Cardiac muscle cell (in vitro differentiated cells and primary cell): ENCODE measurements around the gene TBC1D9. TPM values are rescaled to one million over a fixed set of nuclear protein-coding genes. Genes with fewer than 3 reads are reported as not detected.

Experiments
- DNase-seq, 2 donors: peaks; one replicate each; pipeline versions ENCODE4 v3.0.0 to v3.0.0-alpha.2; 2010 to 2017; ENCODE audit warnings: low read depth in 1 of 2, low spot score in 1 of 2
- H3K27ac ChIP-seq: fragments of 200-600 bp; sonication (generic); 2 replicates; pipeline ENCODE4 v1.5.1; 2016
- H3K27me3 ChIP-seq: fragments of 200-600 bp; sonication (generic); 2 replicates; pipeline ENCODE4 v1.6.0; 2016; ENCODE audit warnings: control low read depth
- H3K36me3 ChIP-seq: fragments of 200-600 bp; sonication (generic); 2 replicates; pipeline ENCODE4 v1.5.1; 2016; ENCODE audit warnings: control low read depth
- H3K4me1 ChIP-seq: fragments of 200-600 bp; sonication (generic); 2 replicates; pipeline ENCODE4 v1.8.1; 2017; ENCODE audit warnings: low read depth, mild to moderate bottlenecking, mixed run types
- H3K4me3 ChIP-seq: fragments of 200-600 bp; sonication (generic); 2 replicates; pipeline ENCODE4 v1.5.1; 2016; ENCODE audit warnings: mild to moderate bottlenecking
- H3K9me3 ChIP-seq: fragments of 200-600 bp; sonication (generic); 2 replicates; pipeline ENCODE4 v1.5.1; 2017; ENCODE audit warnings: low read depth, mild to moderate bottlenecking, control low read depth
- polyA plus RNA-seq: library from polyadenylated mRNA; unstranded; fragments of >200 nt; fragmentation: Nextera tagmentation; extraction: Ambion mirVana; gene quantifications from 2 replicates; pipeline ENCODE4 v1.2.1, GENCODE V29; 2016
- total RNA-seq: library from RNA; depleted of rRNA; stranded (reverse); fragments of >200 nt; gene quantifications from 2 replicates; pipeline ENCODE4 v1.2.3, GENCODE V29; 2016
- TF ChIP-seq, protein P1 (sequence below): IDR thresholded peaks from 2 replicates; pipeline ENCODE4 v1.5.1; 2012; ENCODE audit warnings: low read depth, mild to moderate bottlenecking, low read length

TBC1D9 gene
- total RNA-seq (4.9 and 5.2 TPM in 2 replicates), polyA plus RNA-seq (1.9 and 3.4 TPM in 2 replicates)

DNA sequence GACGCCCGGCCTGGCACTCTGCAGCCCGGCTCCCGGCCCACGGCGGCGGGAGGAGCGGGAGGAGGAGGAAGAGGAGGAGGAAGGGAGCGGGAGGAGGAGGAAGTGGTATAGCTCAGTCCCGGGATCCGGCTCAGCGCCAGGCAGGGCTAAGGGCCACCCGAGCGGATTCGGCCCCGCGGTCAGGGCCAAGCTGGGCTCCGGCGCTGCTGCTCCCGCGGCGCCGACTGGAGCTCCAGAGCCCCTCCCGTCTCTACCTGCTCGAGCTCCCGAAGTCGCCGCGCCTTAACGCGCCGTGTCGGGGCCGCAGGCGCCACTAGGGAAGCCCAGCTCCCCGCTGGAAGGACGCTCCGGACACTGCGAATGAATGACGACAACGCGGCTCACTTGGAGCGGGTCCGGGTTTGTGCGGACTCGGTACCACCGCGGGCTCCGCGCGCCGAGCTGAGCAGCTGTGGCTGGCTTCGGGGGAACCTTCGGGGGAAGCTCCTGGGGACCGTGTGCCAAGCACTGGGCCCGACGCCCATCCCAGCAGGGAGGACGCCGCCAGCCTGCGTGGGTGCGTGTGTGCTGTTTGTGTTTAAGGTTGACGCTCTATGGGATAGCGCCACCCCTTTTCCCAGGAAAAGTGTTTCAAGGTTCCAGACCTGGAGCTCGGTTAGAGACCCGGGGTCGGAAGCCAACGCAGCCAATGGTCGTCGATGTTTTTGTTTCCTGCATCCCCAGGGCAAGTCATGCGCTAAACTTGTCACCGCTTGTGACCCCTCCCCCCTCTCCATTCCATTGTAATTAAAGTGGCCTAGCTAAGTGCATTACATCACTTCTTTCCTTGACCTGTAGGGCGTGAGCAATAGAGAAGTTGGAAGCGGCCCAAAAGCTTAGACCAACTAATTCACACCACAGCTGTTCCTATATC is at the start of gene TBC1D9:
Gene TBC1D9, minus strand, starts transcription at position 67 of the 913 bp plus-strand sequence. CDS start 340 bp downstream, outside the sequence.
- Histone ChIP-seq H3K27me3 (no peaks in the 10 kb centered on the region), H3K27ac (peak within 1 kb of the TSS; percentile 82)

DNA sequence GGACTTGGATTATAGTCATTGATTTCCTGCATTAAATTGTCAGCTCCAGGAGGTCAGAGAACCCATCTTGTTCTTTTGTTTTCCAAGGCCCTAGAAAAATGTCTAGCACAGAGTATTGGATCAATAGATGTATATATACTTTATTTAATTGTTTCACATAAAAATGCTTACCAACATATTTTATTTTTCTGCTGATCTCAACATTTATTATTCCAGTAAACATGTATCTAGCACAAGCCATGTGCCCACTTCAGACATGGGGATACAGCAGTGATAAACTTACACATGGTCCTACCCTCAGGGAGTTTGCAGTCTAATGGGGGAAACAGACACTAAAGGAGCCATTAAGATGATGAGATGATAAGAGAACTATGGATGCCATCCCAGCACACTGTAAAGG is 49.1 kb upstream of the TBC1D9 start:
- TF ChIP-seq, protein P1, sequence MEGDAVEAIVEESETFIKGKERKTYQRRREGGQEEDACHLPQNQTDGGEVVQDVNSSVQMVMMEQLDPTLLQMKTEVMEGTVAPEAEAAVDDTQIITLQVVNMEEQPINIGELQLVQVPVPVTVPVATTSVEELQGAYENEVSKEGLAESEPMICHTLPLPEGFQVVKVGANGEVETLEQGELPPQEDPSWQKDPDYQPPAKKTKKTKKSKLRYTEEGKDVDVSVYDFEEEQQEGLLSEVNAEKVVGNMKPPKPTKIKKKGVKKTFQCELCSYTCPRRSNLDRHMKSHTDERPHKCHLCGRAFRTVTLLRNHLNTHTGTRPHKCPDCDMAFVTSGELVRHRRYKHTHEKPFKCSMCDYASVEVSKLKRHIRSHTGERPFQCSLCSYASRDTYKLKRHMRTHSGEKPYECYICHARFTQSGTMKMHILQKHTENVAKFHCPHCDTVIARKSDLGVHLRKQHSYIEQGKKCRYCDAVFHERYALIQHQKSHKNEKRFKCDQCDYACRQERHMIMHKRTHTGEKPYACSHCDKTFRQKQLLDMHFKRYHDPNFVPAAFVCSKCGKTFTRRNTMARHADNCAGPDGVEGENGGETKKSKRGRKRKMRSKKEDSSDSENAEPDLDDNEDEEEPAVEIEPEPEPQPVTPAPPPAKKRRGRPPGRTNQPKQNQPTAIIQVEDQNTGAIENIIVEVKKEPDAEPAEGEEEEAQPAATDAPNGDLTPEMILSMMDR, result no peak
- no peaks in the 10 kb centered on the region for H3K36me3 ChIP-seq
- H3K4me3 ChIP-seq, result no peak overlapping the region
- no peaks in the 10 kb centered on the region for H3K27me3 ChIP-seq
- H3K27ac ChIP-seq, result no peak overlapping the region
- H3K9me3 ChIP-seq, result no peaks in the 10 kb centered on the region
- DNase-seq, result no peak
- no peaks in the 10 kb centered on the region for H3K4me1 ChIP-seq

More for the DNA sequence above, at the start of gene TBC1D9:
- Histone ChIP-seq H3K36me3 (no peaks in the 10 kb centered on the region), H3K4me1 (peaks cover 7% of the 10 kb centered on the region), H3K4me3 (peak within 1 kb of the TSS; percentile 82), H3K9me3 (no peaks in the 10 kb centered on the region)
- TF ChIP-seq, protein P1, result peak; percentile 8
- DNase-seq, result peak; percentile 82 to 85

DNA sequence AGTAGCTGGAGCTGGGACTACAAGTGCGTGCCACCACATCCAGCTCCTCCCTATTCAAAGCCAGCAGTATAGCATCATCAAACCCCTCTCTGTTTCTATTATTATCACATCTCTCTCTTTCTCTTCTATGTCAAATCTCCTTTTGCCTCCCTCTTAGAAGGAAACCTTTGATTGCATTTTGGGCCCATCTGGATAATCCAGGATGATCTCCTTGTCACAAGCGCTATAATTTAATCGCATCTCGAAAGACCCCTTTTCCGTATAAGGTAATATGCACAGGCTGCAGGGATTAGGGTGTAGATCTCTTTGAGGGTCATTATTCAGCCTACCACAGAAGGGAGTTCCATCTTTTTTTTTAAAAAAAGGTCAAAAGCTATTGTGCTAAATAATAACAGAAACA is 46.4 kb upstream of the TBC1D9 start:
- Histone ChIP-seq H3K36me3 (no peaks in the 10 kb centered on the region), H3K4me3 (no peak overlapping the region), H3K4me1 (no peaks in the 10 kb centered on the region), H3K9me3 (no peaks in the 10 kb centered on the region), H3K27me3 (no peaks in the 10 kb centered on the region), H3K27ac (no peak overlapping the region)
- TF ChIP-seq, protein P1, result no peak
- DNase-seq, result no peak

DNA sequence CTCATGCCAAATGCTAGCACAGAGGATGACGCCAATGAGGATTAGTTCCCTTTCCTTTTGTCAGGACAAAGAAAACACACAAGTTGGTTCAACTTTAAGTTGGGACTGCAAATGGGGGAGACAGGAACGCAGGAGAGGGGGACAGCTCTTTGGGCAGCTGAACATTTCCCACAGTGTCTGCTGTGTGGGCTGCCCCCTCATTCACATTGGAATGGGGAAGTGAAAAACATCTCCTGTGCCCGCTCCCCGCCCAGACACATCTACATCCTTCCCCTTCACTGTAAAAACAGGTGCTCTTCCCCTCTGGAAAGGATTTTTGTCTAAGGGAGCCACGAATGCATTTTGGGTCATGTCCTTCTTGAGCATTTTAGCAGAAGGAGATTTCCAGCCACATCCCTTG is 44.5 kb upstream of the TBC1D9 start:
- Histone ChIP-seq H3K4me1 (no peaks in the 10 kb centered on the region), H3K27me3 (no peaks in the 10 kb centered on the region), H3K4me3 (no peak overlapping the region), H3K27ac (no peak overlapping the region), H3K9me3 (no peaks in the 10 kb centered on the region), H3K36me3 (no peaks in the 10 kb centered on the region)
- TF ChIP-seq, protein P1, result no peak
- DNase-seq, result no peak

DNA sequence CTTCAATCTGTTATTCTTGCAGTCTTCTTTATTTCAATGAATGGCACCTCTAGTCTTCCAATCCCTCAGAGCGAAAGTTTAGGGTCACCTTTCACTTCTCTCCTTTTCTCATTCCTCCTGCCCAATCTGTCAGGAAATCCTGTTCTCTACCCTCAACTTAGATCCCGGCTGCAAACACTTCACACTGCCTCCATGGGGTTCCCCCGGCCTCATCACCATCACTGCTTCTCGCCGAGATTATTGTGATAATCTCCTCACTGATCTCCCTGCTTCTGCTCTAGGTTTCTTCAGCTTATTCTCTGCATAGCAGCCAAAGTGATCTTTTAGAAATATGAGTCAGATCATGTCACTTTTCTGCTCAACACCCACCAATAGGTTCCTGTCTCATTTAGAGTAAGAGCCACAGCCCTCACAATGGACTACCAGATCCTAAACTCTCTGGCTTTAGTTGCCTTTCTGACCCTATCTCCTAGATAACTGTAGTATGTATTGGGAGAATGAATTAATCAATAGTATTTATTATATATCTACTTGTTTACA is 43.6 kb upstream of the TBC1D9 start:
- no peaks in the 10 kb centered on the region for H3K9me3 ChIP-seq
- H3K4me3 ChIP-seq, result no peak overlapping the region
- H3K27me3 ChIP-seq, result no peaks in the 10 kb centered on the region
- TF ChIP-seq, protein P1, result no peak
- no peaks in the 10 kb centered on the region for H3K4me1 ChIP-seq
- no peak for DNase-seq
- H3K36me3 ChIP-seq, result no peaks in the 10 kb centered on the region
- no peak overlapping the region for H3K27ac ChIP-seq
